MV-4-11 (cell line): ENCODE results near the gene ABCA3.
"Not testable (repeated sequence)": the region's sequence is repeated elsewhere in the genome, so short reads cannot be mapped to it uniquely, and the experiment has no call there.

Source experiments
- DNase-seq: peaks from one replicate; lab custom pipeline; 2025; lab: John Stamatoyannopoulos, UW

ABCA3 gene

GRCh38 chr16:2278956-2279800 lies 61.4 kb downstream of the ABCA3 start:
- no peak for DNase-seq

DNA sequence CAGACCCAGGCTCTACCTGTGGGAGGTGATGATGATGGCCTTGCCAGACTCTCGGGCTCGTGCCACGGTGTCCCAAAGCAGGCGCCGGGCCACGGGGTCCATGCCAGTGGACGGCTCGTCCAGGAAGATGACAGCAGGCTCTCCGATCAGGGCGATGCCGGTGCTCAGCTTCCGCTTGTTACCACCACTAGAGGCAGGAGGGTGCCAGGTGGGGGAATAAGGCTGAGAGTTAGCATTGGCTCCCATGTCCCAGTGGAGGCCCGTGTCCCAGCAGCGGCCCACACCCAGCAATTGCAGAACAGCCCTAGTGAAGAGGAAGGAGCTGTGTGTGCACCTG lies 62.3 kb downstream of the ABCA3 start:
- no peak for DNase-seq

DNA sequence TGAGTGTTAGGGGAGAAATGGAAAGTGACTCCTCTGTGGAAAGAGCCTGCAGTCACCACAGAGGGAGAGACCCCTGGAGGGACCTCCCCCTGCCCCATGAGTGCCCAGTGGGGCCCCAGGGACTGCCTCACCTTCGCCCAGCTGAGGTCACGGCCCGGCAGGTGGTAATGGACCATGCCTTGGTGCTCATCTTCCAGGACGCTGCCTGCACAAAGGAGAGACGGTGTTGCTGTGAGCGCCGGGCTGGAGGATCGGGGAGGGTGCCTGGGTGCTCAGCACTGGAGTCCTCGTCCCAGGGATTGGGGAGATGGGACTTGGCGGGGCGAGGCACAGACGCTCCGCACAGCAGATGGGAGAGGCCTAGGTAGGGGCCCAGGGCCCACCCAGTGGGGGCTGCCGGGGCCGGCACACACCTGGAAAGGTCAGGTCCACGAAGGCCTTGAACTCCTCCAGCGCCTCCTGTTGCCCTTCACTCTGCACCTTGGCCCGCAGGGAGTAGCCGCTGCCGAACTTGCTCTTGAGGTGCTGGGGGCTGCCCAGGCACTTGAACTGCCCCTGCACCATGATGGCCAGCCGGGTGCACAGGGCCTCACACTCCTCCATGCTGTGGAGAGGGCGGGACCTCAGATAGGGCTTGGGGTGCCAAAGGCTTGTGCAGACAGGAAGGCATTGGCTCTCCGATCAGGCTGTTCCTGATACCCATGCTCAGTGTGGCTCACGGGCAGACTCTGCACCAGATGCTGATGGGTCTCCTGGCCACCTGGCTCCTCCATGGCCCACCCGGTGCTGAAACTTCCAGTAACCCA lies 62.9 kb downstream of the ABCA3 start:
- DNase-seq, result no peak

- DNase-seq, result no peak
Observed at GRCh38 chr16:2276368-2277195, 63.9 kb downstream of the ABCA3 start.

DNA sequence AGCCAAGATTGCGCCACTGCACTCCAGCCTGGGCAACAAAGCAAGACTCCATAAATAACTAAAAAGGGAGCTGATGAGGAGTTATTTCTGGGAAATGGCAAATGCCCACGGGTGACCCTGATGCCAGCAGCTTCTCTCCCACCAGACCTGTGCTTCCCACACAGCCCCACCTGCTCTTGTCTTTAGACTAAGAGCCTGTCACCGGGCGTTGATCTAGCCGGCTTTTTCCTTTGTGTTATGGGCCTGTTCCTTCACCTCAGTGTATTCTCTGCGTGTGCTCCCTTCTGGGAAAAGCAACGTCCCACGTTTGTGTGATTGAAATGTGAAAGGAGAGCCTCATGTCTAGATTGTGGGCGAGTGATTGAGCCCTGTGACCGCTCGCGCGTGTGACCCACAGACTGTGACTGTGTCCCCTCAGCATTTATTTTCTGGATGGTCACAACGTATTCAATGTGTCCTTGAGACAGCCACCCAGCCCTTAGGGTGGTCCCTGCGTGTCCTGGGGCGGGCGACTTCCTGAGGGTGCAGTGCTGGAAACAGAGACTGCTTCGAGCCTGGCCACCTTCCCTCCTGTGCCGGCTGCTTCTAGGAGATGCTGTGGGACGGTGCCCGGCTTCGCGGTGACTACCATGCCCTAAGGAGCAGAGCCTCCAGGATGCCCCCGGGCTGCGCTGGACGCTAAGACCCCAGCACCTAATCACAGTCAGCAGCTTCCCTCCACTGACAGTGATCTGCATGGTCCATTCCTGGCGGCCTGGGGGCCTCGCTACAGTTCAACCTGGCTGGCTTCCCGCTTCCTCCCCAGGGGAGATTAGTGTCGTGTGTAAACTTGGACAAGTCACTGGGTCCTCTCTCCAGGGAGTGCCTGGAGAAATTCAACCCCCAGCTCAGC lies 64.8 kb downstream of the ABCA3 start:
- no peak for DNase-seq

DNA sequence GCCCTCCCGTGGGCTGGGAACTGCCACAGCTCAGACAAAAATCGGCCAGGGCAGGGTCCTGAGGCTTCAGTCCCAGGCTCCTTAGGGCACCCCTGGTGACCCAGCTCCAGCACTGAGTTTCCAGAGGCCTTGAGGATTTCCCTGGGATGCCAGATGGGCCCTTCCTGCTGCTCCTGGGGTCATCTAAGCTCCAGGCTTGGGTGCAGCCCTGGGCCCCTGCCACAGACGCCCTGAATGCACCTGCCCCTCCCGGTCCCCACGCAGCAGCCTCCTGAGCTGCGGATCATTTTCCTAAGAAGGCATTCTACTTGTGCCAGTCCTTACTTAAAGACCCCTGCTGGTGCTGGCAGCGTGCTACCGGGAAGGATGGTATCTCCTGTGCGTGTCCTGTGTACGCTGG lies 66.6 kb downstream of the ABCA3 start:
- no peak for DNase-seq

DNA sequence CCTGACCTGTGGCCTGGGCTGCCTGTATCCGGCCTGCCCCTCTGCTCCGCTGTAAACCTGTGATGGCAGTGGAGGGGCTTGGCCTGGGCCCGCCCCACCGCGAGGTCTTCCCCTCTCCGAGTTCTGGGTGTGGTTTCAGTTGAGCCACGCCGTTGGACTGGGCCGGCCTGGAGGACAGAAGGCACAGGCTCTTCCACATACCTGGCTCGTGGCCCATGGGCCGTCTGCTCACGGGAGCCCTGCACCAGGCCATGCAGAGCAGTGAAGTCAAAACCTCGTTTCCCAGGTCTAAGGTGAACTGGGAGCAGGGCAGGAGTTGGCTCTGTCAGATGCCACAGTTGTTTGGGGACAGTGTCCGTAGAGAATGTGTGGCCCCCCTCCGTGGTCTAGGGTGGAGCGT lies 67.0 kb downstream of the ABCA3 start:
- no peak for DNase-seq

- DNase-seq, result no peak
Observed at GRCh38 chr16:2271848-2272461, 68.6 kb downstream of the ABCA3 start.

GRCh38 chr16:2270588-2271470 lies 69.7 kb downstream of the ABCA3 start:
- DNase-seq, result no peak

DNA sequence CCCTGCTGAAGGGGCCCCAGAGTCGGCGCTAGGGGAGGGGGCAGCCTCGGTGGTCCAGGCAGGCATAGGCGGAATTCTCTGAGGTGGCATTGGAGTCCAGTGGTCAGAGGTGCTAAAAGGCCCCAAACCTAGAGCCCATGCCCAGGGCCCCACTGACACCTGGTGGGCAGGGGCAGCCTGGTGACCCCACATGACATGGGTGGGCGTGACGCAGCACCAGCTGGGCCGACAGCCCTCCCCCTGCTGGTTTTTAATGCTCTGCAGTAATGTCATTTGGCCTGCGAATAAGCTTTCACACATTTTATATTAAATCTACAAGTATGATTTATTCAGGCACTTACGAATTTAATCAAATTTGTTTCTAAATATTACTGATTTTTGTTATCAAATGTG lies 70.5 kb downstream of the ABCA3 start:
- no peak for DNase-seq

DNA sequence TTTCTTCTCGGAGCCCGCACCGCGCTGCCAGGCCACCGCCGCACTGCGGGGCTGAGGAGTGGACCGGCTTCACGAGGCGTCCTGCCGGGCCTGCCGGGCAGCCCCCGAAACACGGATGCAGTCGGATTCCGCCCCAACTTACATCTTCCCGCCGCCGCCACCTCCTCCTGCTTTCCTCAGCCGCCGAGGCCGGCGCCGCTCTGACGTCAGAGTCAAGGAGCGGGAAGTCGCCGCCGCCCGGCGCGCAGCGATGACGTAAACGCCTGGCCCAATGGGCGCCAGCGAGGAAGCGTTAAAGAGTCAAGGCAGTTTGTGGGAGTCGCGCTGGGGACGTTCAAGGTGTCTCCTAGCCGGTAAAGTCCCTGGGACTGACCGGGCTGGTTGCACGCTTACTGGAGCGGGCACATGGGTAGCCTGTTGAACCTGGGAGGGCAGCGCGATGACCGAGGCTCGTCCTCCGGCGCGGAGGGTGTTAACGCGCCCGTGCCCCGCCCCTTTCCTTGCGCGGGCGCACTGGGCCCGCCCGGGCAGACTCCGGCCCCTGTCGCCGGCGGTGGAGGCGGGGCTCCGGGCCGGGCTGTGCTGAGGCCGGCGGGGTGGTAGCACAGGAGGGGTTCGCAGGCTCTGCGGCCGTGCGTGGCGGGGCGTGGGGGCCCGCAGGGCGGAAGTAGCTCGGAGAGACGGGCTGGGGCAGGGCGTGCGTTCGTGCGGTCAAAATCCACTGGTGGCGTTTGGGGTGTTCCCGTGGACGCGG lies 72.4 kb downstream of the ABCA3 start, which contains the start of gene RNPS1:
TSS of gene RNPS1 (minus strand) at position 214 of the 754 bp plus-strand sequence. CDS start 3,483 bp downstream, outside the sequence.
- peak; percentile 91 for DNase-seq

- not testable (repeated sequence) for DNase-seq
Observed at GRCh38 chr16:2267505-2267912, 73.0 kb downstream of the ABCA3 start.

GRCh38 chr16:2266887-2267286 lies 73.6 kb downstream of the ABCA3 start:
- not testable (repeated sequence) for DNase-seq

DNA sequence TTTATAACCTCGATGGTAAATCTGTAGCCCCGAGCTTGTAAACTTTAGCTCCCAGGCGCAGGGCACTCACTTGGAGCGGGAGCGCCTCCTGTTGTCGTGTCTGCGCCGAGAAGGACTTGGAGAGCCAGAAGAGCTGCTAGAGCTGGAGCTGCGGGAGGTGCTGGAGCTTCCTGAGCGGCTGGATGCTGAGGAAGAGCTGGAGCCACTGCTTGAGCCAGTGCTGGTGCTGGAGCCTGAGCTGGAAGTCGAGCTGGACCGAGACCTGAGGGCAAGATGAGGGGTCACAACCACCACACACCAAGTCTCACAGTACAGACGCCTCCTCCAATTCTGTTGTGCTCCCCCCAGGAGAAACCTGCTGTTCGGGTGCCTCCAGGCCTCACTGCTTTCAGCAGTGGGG lies 77.5 kb downstream of the ABCA3 start:
- not testable (repeated sequence) for DNase-seq

DNA sequence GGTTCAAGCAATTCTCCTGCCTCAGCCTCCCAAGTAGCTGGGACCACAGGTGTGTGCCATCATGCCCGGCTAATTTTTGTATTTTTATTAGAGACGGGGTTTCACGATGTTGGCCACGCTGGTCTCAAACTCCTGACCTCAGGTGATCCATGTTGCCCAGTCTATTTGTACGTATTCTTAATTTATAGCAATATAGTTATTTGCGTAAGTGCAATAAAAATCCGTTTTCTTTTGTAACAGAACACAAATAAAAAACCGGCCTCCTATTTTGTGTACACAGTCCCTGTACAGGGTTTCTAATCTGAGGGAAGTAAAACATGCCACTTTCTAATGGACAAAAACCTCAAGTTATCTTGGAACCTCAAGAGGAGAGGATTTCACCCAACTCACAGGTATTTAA lies 80.3 kb downstream of the ABCA3 start:
- no peak for DNase-seq

- not testable (repeated sequence) for DNase-seq
Observed at GRCh38 chr16:2258530-2258929, 82.0 kb downstream of the ABCA3 start.

DNA sequence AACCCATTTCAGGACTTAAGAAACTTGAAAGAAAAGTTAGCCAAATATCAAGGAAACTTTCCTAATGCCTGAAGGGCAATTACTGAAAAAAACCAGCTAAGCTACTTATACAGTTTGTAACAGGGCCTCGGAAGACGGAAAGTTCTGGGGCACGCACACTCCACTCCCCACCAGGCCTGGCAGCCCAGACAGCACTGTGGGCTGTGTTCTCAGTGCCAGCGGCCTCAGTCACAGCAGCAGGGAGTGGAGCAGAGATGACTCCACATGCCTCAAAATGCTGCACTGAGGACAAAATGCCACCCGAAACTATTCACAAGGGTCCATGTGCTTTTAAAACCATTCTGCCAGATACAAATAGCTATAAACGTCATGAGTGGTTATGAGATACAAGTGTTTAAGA lies 82.8 kb downstream of the ABCA3 start:
- DNase-seq, result no peak

- DNase-seq, result no peak
Observed at GRCh38 chr16:2256531-2257140, 83.9 kb downstream of the ABCA3 start.

DNA sequence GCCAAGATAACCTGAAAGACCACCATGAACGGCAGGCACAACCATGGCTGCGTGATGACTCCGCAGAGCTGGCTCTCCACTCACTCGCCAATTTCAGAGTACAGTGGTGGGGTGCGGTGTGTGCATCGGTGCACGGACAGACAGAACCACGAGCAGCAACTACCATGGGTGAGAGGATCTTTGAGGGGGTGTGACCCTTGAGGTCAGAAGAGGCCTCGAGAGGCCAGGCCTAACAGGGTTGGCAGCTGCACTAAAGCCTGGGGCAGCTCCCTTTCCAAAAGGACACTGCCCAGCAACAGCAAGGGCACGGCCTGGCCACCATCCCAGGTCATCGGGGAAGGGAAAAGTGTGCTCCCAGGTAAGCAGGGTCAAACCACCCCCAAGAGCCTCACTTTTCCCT lies 87.2 kb downstream of the ABCA3 start:
- no peak for DNase-seq
